Type B pancreatic cell (in vitro differentiated cells): Measurements from ENCODE around the gene PPIL6. TPM values are rescaled to one million over a fixed set of nuclear protein-coding genes. Genes with fewer than 3 reads are reported as not detected.

Experiments used
- DNase-seq: peaks from one replicate; pipeline ENCODE4 v3.0.0; 2021; ENCODE audit warnings: mixed read lengths; ENCODE audit not compliant: unreplicated experiment; ENCODE audit errors: extremely low spot score
- H3K27ac Mint-ChIP-seq: 2 replicates; pipeline ENCODE4 v1.8.0; 2021; ENCODE audit warnings: mild to moderate bottlenecking, mixed read lengths
- H3K27me3 Mint-ChIP-seq: 2 replicates; pipeline ENCODE4 v1.8.0; 2021; ENCODE audit warnings: mixed read lengths
- H3K36me3 Mint-ChIP-seq: 2 replicates; pipeline ENCODE4 v1.8.0; 2021; ENCODE audit warnings: mixed read lengths
- H3K4me1 Mint-ChIP-seq: one replicate; pipeline ENCODE4 v1.8.0; 2021; ENCODE audit warnings: mixed read lengths; ENCODE audit not compliant: unreplicated experiment
- H3K4me3 Mint-ChIP-seq: 2 replicates; pipeline ENCODE4 v1.8.0; 2021; ENCODE audit warnings: mild to moderate bottlenecking, mixed read lengths
- H3K9me3 Mint-ChIP-seq: 2 replicates; pipeline ENCODE4 v1.8.0; 2021; ENCODE audit warnings: mixed read lengths
- CTCF ChIP-seq: fragments of 200-600 bp; sonication (generic); conservative IDR thresholded peaks from 2 replicates; pipeline ENCODE4 v1.5.0; 2021; ENCODE audit warnings: antibody characterized with exemption, mild to moderate bottlenecking
- total RNA-seq: library from RNA; stranded (reverse); gene quantifications from 2 replicates; pipeline ENCODE4 v1.2.1, GENCODE V29; 2021; ENCODE audit warnings: low replicate concordance

The PPIL6 gene
- total RNA-seq, 1 donor from 2014 or later, result 6.1 TPM

GRCh38 chr6:109344226-109344625, 96.2 kb downstream of the PPIL6 start:
- H3K27ac Mint-ChIP-seq, result peak overlapping the region; percentile 36
- no peak for DNase-seq
- no peaks in the 10 kb centered on the region for H3K27me3 Mint-ChIP-seq
- H3K4me3 Mint-ChIP-seq, result no peak overlapping the region
- no peak for TF ChIP-seq CTCF
- H3K9me3 Mint-ChIP-seq, result no peaks in the 10 kb centered on the region
- H3K4me1 Mint-ChIP-seq, result peaks cover 6% of the 10 kb centered on the region
- no peaks in the 10 kb centered on the region for H3K36me3 Mint-ChIP-seq

- Mint-ChIP-seq H3K4me1 (peaks cover 6% of the 10 kb centered on the region), H3K9me3 (no peaks in the 10 kb centered on the region), H3K4me3 (no peak overlapping the region), H3K27me3 (no peaks in the 10 kb centered on the region), H3K27ac (no peak overlapping the region), H3K36me3 (no peaks in the 10 kb centered on the region)
- TF ChIP-seq CTCF, result no peak
- no peak for DNase-seq
Observed at GRCh38 chr6:109343518-109343917, 96.9 kb downstream of the PPIL6 start.

GRCh38 chr6:109342911-109343310, 97.5 kb downstream of the PPIL6 start:
- Mint-ChIP-seq H3K36me3 (no peaks in the 10 kb centered on the region), H3K9me3 (no peaks in the 10 kb centered on the region), H3K27me3 (no peaks in the 10 kb centered on the region), H3K4me1 (peaks cover 6% of the 10 kb centered on the region), H3K27ac (no peak overlapping the region), H3K4me3 (no peak overlapping the region)
- no peak for DNase-seq
- no peak for TF ChIP-seq CTCF

GRCh38 chr6:109342506-109342905, 97.9 kb downstream of the PPIL6 start:
- H3K4me3 Mint-ChIP-seq, result no peak overlapping the region
- no peaks in the 10 kb centered on the region for H3K36me3 Mint-ChIP-seq
- H3K9me3 Mint-ChIP-seq, result no peaks in the 10 kb centered on the region
- no peaks in the 10 kb centered on the region for H3K27me3 Mint-ChIP-seq
- no peak for DNase-seq
- no peak for TF ChIP-seq CTCF
- no peak overlapping the region for H3K27ac Mint-ChIP-seq
- peaks cover 6% of the 10 kb centered on the region for H3K4me1 Mint-ChIP-seq

GRCh38 chr6:109340811-109341210, 99.6 kb downstream of the PPIL6 start:
- Mint-ChIP-seq H3K4me3 (no peak overlapping the region), H3K27me3 (no peaks in the 10 kb centered on the region), H3K27ac (no peak overlapping the region), H3K36me3 (peaks cover 4% of the 10 kb centered on the region), H3K4me1 (peaks cover 10% of the 10 kb centered on the region), H3K9me3 (peaks cover 6% of the 10 kb centered on the region)
- no peak for DNase-seq
- no peak for TF ChIP-seq CTCF

Other genes with a start within 250 kb of the PPIL6 start
- 230 and 298 TPM in 2 replicates for gene CD164, start 58.2 kb downstream of the PPIL6 start, total RNA-seq
- gene SMPD2, start 96 bp upstream of the PPIL6 start, total RNA-seq, result 13.7 and 23.5 TPM in 2 replicates
- 27.7 and 49.7 TPM in 2 replicates for gene MICAL1, start 15.1 kb upstream of the PPIL6 start, total RNA-seq
- 7.7 and 10.6 TPM in 2 replicates for gene ZBTB24, start 42.6 kb upstream of the PPIL6 start, total RNA-seq